Activated CD4-positive, alpha-beta T cell treated with anti-CD3 and anti-CD28 coated beads for 36 hours (primary cell): ENCODE measurements around the gene RBMS1. TPM values are rescaled to one million over a fixed set of nuclear protein-coding genes. Genes with fewer than 3 reads are reported as not detected.
"Not testable (repeated sequence)": the region's sequence is repeated elsewhere in the genome, so short reads cannot be mapped to it uniquely, and the experiment has no call there.

Experiments
- ATAC-seq: fragments of 200-7000 bp; cut with Tn5 transposase; one replicate; pipeline ENCODE4 v1.10.0; 2021; ENCODE audit warnings: mild to moderate bottlenecking, moderate library complexity
- CTCF ChIA-PET: fragments of 350-600 bp; sonication (Branson Sonifier 250); formaldehyde crosslinking; loops from one replicate; lab custom pipeline; 2021; ENCODE audit warnings: antibody characterized with exemption; lab: Charles Lee
- POLR2A ChIA-PET: fragments of 350-600 bp; sonication (Branson Sonifier 250); formaldehyde crosslinking; loops from one replicate; lab custom pipeline; 2021; ENCODE audit warnings: antibody characterized with exemption, inconsistent platforms; lab: Charles Lee
- DNase-seq: peaks from one replicate; pipeline ENCODE4 v3.0.0-alpha.2; 2020
- H3K27ac Mint-ChIP-seq: one replicate; pipeline ENCODE4 v1.8.0; 2021; ENCODE audit warnings: mixed read lengths
- H3K27me3 Mint-ChIP-seq: one replicate; pipeline ENCODE4 v1.8.0; 2021; ENCODE audit warnings: mixed read lengths
- H3K36me3 Mint-ChIP-seq: one replicate; pipeline ENCODE4 v1.8.0; 2021; ENCODE audit warnings: low read depth, mixed read lengths
- H3K4me1 Mint-ChIP-seq: one replicate; pipeline ENCODE4 v1.8.0; 2021; ENCODE audit warnings: mixed read lengths
- H3K4me3 Mint-ChIP-seq: one replicate; pipeline ENCODE4 v1.8.0; 2021; ENCODE audit warnings: mild to moderate bottlenecking, moderate library complexity, mixed read lengths
- H3K9me3 Mint-ChIP-seq: one replicate; pipeline ENCODE4 v1.8.0; 2021; ENCODE audit warnings: low read depth, mixed read lengths
- intact Hi-C, 2 experiments: fragments of 100-400 bp; cut with DNase I in 1 of 2; cut with micrococcal nuclease in 1 of 2; formaldehyde crosslinking; loops; one replicate each; pipeline versions ENCODE4 v1.14.2 to v1.15.1; 2022 to 2024; cut with DNase I, micrococcal nuclease
- total RNA-seq, 2 experiments: library from RNA; stranded (reverse); gene quantifications; one replicate each; pipeline ENCODE4 v1.2.3, GENCODE V29; 2021

RBMS1 gene
- total RNA-seq, 2 experiments from 2014 or later, result 39.3 to 47.7 TPM

DNA sequence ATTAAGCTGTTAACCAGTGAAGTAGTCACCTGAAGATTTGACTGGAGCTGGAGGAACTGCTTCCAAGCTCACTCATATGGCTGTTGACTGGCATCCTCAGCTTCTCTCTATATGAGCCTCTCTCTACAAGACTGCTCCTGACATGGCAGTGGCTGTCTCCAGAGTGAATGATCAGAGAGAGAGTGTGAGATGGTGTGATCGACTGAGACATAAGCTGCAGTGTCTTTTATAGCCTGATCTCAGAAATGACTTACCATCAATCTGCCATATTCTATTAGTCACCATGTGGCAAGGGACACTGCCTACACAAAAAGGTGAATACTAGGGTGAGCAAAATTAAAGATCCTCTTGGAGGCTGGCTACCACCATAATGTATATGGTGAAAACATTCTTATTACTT is 7.8 kb upstream of the RBMS1 start:
- no peak for DNase-seq
- H3K27ac Mint-ChIP-seq, result no peak overlapping the region

DNA sequence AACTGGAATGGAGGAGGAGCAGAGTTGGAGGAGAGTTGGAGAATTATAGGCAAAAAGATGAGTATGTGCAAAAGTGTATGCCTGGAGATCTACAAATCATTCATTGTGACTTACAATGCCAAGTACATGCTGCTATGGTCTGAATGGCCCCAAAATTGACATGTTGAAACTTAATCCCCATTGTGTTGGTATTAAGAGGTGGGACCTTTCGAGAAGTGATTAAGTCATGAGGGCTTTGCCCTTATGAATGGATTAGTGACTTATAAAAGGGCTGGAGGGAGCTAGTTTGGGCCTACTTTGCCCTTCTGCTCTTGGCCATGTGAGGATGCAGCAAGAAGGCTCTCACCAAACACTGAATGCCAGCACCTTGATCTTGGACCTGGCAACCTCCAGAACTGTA is 6.3 kb upstream of the RBMS1 start:
- H3K9me3 Mint-ChIP-seq, result no peaks in the 10 kb centered on the region
- intact Hi-C loops, result loop anchor here (10.0 kb wide), 1 partner anchor 665 kb away; the partner anchor contains the start of gene TANK (in 2 of the 2)
- no peaks in the 10 kb centered on the region for H3K36me3 Mint-ChIP-seq
- CTCF ChIA-PET, result interaction anchor here (0.7 kb wide), 1 partner anchor 10 kb away, joined by 4 read pairs; no protein-coding TSS in a partner anchor
- DNase-seq (no peak), ATAC-seq (no peak)
- no peak overlapping the region for H3K27ac Mint-ChIP-seq
- H3K4me3 Mint-ChIP-seq, result no peak overlapping the region
- H3K4me1 Mint-ChIP-seq, result peaks cover 19% of the 10 kb centered on the region
- POLR2A ChIA-PET, result no interaction called here
- peaks cover 2% of the 10 kb centered on the region for H3K27me3 Mint-ChIP-seq

More for the DNA sequence above, 7.8 kb upstream of the RBMS1 start:
- intact Hi-C loops, result no loop called here
- H3K4me1 Mint-ChIP-seq, result peaks cover 15% of the 10 kb centered on the region
- CTCF ChIA-PET, result interaction anchor here (0.5 to 0.6 kb wide), 2 partner anchors 44 to 176 kb away, joined by 3 read pairs; no protein-coding TSS in a partner anchor
- ATAC-seq, result peak; percentile 83
- H3K27me3 Mint-ChIP-seq, result peaks cover 2% of the 10 kb centered on the region
- H3K9me3 Mint-ChIP-seq, result no peaks in the 10 kb centered on the region
- H3K36me3 Mint-ChIP-seq, result no peaks in the 10 kb centered on the region
- no peak overlapping the region for H3K4me3 Mint-ChIP-seq
- POLR2A ChIA-PET, result interaction anchor here (0.5 kb wide), 1 partner anchor 74 kb away, joined by 5 read pairs; no protein-coding TSS in a partner anchor

DNA sequence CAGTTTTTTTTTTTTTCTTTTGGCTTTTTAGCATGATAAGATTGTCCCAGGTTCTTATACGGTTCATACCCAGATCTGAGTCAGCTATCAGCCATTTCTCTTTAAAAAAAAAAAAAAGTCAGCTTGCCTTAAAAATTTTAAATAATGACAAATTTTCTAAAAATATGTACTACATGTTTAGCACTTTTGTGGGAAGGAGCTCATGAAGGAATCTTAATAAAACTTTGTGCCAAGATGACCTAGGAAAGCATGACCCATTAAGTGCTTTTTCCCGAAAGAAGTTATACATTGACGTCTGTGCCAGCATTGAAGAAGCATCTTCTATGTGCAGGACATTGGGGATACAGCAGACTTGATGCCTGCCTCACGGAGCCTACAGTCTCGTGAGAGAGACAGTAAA is 4.5 kb upstream of the RBMS1 start:
- no peak for ATAC-seq
- CTCF ChIA-PET, result interaction anchor here (0.6 to 0.9 kb wide), 2 partner anchors 69 to 328 kb away, joined by 3 to 4 read pairs; no protein-coding TSS in a partner anchor
- intact Hi-C loops, result loop anchor here (10.0 kb wide), 1 partner anchor 667 kb away; the partner anchor contains the start of gene TANK (in 2 of the 2)
- Mint-ChIP-seq H3K27ac (no peak overlapping the region), H3K27me3 (peaks cover 2% of the 10 kb centered on the region), H3K4me3 (no peak overlapping the region), H3K9me3 (no peaks in the 10 kb centered on the region), H3K36me3 (no peaks in the 10 kb centered on the region), H3K4me1 (peaks cover 25% of the 10 kb centered on the region)
- no peak for DNase-seq
- POLR2A ChIA-PET, result no interaction called here

DNA sequence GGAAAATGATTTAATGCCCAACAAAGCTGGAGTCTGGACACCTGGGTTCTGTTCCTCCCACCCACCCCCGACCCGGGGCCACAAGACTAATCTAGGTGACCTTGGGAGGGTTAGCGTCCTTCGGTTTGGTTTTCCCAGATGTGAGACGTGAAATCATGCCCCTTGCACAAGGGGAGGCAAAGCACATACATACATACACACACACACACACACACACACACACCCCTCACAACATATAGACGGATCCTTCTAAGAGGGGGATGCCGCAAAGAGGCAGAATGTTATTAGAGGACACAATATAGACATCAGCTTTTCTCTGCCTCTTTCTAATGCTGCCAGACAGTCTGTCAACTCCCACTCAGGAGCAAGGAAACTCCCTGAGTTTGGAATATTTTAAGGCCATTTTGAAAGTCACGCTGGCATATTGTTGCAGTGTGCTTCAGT is 616 bp upstream of the RBMS1 start:
- ChIA-PET POLR2A (interaction anchor here (0.7 kb wide), 1 partner anchor 649 kb away, joined by 3 read pairs; no protein-coding TSS in a partner anchor), CTCF (interaction anchor here (1.0 kb wide), 1 partner anchor 22 kb away, joined by 3 read pairs; no protein-coding TSS in a partner anchor)
- DNase-seq, result no peak
- ATAC-seq, result no peak
- Mint-ChIP-seq H3K4me1 (peaks cover 43% of the 10 kb centered on the region), H3K9me3 (no peaks in the 10 kb centered on the region), H3K4me3 (peak overlapping the region; percentile 91), H3K27ac (no peak overlapping the region), H3K36me3 (no peaks in the 10 kb centered on the region), H3K27me3 (peaks cover 2% of the 10 kb centered on the region)
- intact Hi-C loops, result loop anchor here (5.0 to 10.0 kb wide), 2 partner anchors 158 to 671 kb away; partner anchors contain the start of gene TANK (in 2 of the 2)

DNA sequence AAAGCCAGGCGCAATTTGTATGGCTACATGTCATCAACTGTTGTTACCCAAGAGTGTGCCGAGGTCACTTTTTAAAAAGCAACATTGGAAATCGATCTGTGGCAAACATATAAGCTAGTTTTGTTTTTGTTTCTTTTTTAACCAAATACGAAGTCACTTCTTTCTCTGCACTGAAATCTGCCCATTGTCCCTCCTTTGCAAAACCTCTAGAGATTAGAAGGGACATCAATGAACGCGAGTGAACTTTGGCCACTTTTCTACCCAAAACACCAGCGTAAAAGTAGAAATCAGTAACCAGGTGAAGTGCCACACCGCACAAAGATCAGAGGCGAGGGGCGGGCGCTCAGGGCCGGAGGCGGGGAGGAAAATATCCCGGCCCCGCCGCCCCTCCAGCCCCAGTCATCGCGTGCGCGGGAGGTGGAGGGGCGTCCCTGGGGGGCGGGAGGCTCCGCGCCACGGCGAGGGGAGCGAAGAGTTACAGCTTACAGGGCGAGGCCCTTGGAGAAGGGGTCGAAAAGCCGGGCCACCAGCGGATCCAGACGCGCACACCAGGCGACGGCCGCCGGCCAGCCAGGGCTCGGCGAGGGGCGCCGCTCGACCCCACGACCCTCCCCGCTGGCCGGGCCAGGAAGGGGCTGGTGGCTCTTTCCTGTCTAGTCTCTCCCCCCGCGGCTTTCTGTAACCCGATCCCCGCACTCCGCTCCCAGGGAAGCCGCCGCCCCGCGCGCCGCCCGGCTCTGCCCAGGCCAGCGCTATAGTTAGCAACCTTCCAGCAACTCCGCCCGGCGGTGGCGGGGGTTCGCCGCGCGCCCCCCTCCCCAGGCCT is 993 bp downstream of the RBMS1 start:
- peak; percentile 72 for DNase-seq
- Mint-ChIP-seq H3K36me3 (no peaks in the 10 kb centered on the region), H3K27me3 (peaks cover 2% of the 10 kb centered on the region), H3K27ac (peak overlapping the region; percentile 96), H3K4me1 (peaks cover 57% of the 10 kb centered on the region), H3K9me3 (no peaks in the 10 kb centered on the region), H3K4me3 (peak overlapping the region; percentile 91)
- intact Hi-C loops, result loop anchor here (2.0 to 10.0 kb wide), 5 partner anchors 64 to 672 kb away; partner anchors contain the start of gene TANK (in 2 of the 2)
- peak; percentile 48 for ATAC-seq
- CTCF ChIA-PET, result no interaction called here
- POLR2A ChIA-PET, result no interaction called here

DNA sequence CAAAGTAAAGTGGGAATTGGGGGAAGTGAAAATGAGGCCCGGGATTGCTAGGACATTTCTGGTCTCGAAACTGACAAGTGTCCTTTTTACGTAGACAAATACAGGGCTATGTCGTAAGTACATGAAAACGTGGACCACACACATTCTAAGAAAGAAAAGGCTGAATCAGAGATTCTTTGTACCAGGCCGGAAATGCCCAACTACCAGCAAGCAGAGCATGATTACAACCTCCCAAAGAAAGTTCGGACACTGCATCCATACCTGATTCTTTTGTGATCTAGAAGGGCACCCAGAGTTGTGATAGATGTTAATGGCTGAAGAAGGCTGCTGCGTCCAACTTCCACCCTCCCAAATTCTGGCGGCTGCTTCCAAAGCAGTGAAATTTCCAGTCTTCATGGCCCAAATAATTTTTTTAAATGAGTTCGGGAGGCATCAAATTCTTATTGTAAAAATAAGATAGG is 1.7 kb downstream of the RBMS1 start:
- DNase-seq, result peak; percentile 29
- peak; percentile 28 for ATAC-seq
- H3K4me3 Mint-ChIP-seq, result peak overlapping the region; percentile 91
- H3K4me1 Mint-ChIP-seq, result peaks cover 61% of the 10 kb centered on the region
- intact Hi-C loops, result loop anchor here (2.0 to 10.0 kb wide), 6 partner anchors 63 to 673 kb away; partner anchors contain the start of gene TANK (in 2 of the 2)
- peak overlapping the region; percentile 96 for H3K27ac Mint-ChIP-seq
- H3K9me3 Mint-ChIP-seq, result no peaks in the 10 kb centered on the region
- H3K27me3 Mint-ChIP-seq, result peaks cover 2% of the 10 kb centered on the region
- no peaks in the 10 kb centered on the region for H3K36me3 Mint-ChIP-seq
- ChIA-PET CTCF (interaction anchor here (0.8 kb wide), 1 partner anchor 64 kb away, joined by 3 read pairs; no protein-coding TSS in a partner anchor), POLR2A (interaction anchor here (0.6 to 0.7 kb wide), 3 partner anchors 85 to 100 kb away, joined by 3 to 6 read pairs (median 3); no protein-coding TSS in a partner anchor)

DNA sequence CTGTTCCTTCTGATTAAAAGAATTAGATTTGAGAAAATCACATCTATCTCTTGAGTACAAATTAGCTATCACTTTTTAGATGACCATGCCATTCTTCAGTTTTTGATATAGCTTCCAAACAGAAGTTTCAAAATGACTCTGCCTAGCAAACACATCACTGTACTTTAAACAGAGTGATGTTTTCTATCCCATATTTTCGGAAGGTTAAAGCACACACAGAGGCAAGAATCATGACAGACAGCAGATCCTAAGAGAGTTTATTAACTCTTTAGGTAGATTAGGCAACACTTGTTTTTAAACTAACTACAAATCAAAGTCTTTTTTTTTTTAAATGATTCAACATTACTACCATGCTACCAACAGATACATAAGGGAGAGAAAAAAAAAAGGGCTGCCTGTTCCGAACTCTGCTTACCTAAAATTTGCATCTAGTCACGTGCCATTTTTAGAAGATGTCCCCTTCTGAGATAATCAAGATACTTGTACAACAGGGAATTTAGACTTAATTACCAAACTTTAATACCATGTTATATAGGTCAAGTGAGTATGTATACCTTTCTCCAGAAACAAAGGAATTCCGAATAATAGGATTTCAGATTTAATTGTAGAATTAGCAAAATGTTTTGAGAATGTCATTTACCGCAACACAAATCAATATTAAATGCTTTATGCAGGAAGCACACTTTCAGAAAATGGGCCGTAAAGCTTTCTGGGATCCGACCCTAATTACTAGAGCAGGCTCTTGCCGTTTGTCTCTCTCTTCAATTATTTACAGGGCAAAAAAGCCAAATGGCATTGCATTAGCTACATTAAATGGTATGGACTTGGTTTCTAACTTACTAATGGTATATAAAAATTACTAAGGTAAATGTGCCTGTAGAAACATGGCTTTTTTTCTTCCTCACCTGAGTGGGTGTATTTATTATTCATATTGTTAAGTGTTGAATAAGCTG is 2.6 kb downstream of the RBMS1 start:
- H3K4me1 Mint-ChIP-seq, result peaks cover 64% of the 10 kb centered on the region
- H3K4me3 Mint-ChIP-seq, result peak overlapping the region; percentile 91
- no peaks in the 10 kb centered on the region for H3K9me3 Mint-ChIP-seq
- H3K27ac Mint-ChIP-seq, result peak overlapping the region; percentile 96
- POLR2A ChIA-PET, result interaction anchor here (0.6 to 0.7 kb wide), 3 partner anchors 86 to 99 kb away, joined by 3 to 6 read pairs (median 3); no protein-coding TSS in a partner anchor
- CTCF ChIA-PET, result interaction anchor here (0.8 kb wide), 2 partner anchors 63 to 137 kb away, joined by 3 read pairs; no protein-coding TSS in a partner anchor
- no peak for DNase-seq
- no peak for ATAC-seq
- intact Hi-C loops, result loop anchor here (2.0 to 10.0 kb wide), 4 partner anchors 62 to 674 kb away; partner anchors contain the start of gene TANK (in 2 of the 2)
- no peaks in the 10 kb centered on the region for H3K27me3 Mint-ChIP-seq
- H3K36me3 Mint-ChIP-seq, result no peaks in the 10 kb centered on the region

DNA sequence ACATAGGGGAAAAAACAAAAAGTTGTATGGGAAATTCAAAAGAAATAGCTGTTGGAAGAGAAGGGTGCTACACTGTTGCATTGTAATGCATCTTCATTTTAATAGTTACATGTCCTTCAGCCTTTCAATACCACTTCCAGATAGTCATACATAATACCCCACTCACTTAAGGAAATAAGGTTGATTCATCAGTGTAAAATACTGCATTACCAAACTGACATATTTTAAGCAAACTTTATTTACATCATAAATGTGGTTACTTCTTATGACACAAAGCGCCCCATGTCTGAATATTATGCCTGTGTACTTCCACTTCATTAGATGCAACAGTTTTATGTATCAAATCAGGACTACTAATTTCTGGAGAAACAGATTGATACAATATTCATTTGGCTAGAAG is 4.5 kb downstream of the RBMS1 start:
- H3K36me3 Mint-ChIP-seq, result no peaks in the 10 kb centered on the region
- no peaks in the 10 kb centered on the region for H3K27me3 Mint-ChIP-seq
- ATAC-seq, result peak; percentile 44
- no peaks in the 10 kb centered on the region for H3K9me3 Mint-ChIP-seq
- H3K4me3 Mint-ChIP-seq, result no peak overlapping the region
- intact Hi-C loops, result loop anchor here in 1 of 2 experiments (1.0 to 10.0 kb wide), 3 partner anchors 16 to 586 kb away; no protein-coding TSS in a partner anchor
- H3K27ac Mint-ChIP-seq, result peak overlapping the region; percentile 47
- CTCF ChIA-PET, result interaction anchor here (0.8 to 2.0 kb wide), 9 partner anchors 11 to 575 kb away, joined by 3 to 7 read pairs (median 3); no protein-coding TSS in a partner anchor
- no peak for DNase-seq
- H3K4me1 Mint-ChIP-seq, result peaks cover 67% of the 10 kb centered on the region
- POLR2A ChIA-PET, result interaction anchor here (0.5 to 0.7 kb wide), 2 partner anchors 187 to 234 kb away, joined by 3 to 9 read pairs; no protein-coding TSS in a partner anchor

DNA sequence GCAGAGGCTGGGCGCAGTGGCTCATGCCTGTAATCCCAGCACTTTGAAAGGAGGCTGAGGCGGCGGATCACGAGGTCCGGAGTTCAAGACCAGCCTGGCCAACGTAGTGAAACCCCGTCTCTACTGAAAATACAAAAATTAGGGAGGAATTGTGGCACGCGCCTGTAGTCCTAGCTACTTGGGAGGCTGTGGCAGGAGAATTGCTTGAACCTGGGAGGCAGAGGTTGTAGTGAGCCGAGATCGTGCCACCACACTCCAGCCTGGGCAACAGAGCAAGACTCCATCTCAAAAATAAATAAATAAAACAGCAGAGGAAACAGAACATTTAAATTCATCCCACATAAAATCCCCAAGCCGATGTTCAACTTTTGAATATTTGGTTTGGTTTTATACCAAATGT is 5.3 kb downstream of the RBMS1 start:
- H3K9me3 Mint-ChIP-seq, H3K27ac Mint-ChIP-seq, H3K4me3 Mint-ChIP-seq, H3K27me3 Mint-ChIP-seq, DNase-seq, ATAC-seq, H3K36me3 Mint-ChIP-seq: not testable (repeated sequence)
- intact Hi-C loops, result loop anchor here in 1 of 2 experiments (2.0 to 10.0 kb wide), 2 partner anchors 15 to 587 kb away; no protein-coding TSS in a partner anchor
- H3K4me1 Mint-ChIP-seq, result peaks cover 74% of the 10 kb centered on the region
- ChIA-PET POLR2A (interaction anchor here (0.7 kb wide), 1 partner anchor 233 kb away, joined by 3 read pairs; no protein-coding TSS in a partner anchor), CTCF (interaction anchor here (0.8 to 2.0 kb wide), 5 partner anchors 11 to 575 kb away, joined by 3 to 7 read pairs (median 3); no protein-coding TSS in a partner anchor)

DNA sequence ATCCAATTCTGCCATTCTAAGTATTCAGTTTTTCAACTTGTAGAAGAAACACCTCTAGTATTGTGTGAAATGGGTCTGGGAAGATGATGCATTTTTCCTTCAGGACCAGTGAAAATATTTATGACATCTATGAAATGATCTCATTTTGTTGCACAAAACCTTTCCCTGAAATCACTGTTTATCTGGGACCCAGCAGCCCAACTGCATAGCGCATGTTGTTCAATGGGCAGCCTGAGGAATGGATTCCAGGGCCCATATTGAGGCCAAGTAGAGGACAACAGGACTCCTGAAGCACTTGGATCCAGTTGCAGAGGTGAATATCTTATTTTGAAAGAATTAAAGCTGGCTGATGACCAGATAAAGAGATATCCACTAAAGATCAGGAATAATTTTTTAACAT is 7.3 kb downstream of the RBMS1 start:
- ChIA-PET POLR2A (interaction anchor here (1.0 kb wide), 1 partner anchor 21 kb away, joined by 3 read pairs; no protein-coding TSS in a partner anchor), CTCF (interaction anchor here (1.9 kb wide), 1 partner anchor 13 kb away, joined by 8 read pairs; no protein-coding TSS in a partner anchor)
- intact Hi-C loops, result loop anchor here in 1 of 2 experiments (10.0 kb wide), 1 partner anchor 588 kb away; no protein-coding TSS in a partner anchor
- Mint-ChIP-seq H3K36me3 (no peaks in the 10 kb centered on the region), H3K27ac (no peak overlapping the region), H3K27me3 (no peaks in the 10 kb centered on the region), H3K4me3 (no peak overlapping the region), H3K9me3 (no peaks in the 10 kb centered on the region), H3K4me1 (peaks cover 81% of the 10 kb centered on the region)
- no peak for DNase-seq
- no peak for ATAC-seq
